Loucy (cell line): ENCODE measurements around the gene ATAD3B.

Experiments used
- H2AFZ ChIP-seq: fragments of 200-600 bp; sonication (generic); 2 replicates; pipeline ENCODE4 v1.6.0; 2016; ENCODE audit warnings: antibody characterized with exemption, mild to moderate bottlenecking, low read length, moderate library complexity
- H3F3A ChIP-seq: fragments of 200-600 bp; 2 replicates; pipeline ENCODE4 v1.6.0; 2016; ENCODE audit warnings: antibody characterized with exemption, low read depth, mild to moderate bottlenecking
- H3K27me3 ChIP-seq: fragments of 200-600 bp; sonication (generic); 2 replicates; pipeline ENCODE4 v1.6.1; 2014; ENCODE audit warnings: low read length, mild to moderate bottlenecking; ENCODE audit not compliant: insufficient read depth, poor library complexity, severe bottlenecking
- H3K36me3 ChIP-seq: fragments of 200-600 bp; sonication (generic); 2 replicates; pipeline ENCODE4 v1.6.1; 2016; ENCODE audit warnings: low read length; ENCODE audit not compliant: insufficient read depth
- H3K4me1 ChIP-seq: fragments of 200-600 bp; sonication (generic); 2 replicates; pipeline ENCODE4 v1.5.1; 2014; ENCODE audit warnings: low read length, mild to moderate bottlenecking; ENCODE audit not compliant: insufficient read depth, poor library complexity, severe bottlenecking
- H3K4me2 ChIP-seq: fragments of 200-600 bp; sonication (generic); 2 replicates; pipeline ENCODE4 v1.6.0; 2014; ENCODE audit warnings: antibody characterized with exemption, low read length, low read depth, mild to moderate bottlenecking; ENCODE audit not compliant: poor library complexity, severe bottlenecking
- H3K4me3 ChIP-seq: fragments of 200-600 bp; sonication (generic); 2 replicates; pipeline ENCODE4 v1.5.1; 2014; ENCODE audit warnings: low read length, mild to moderate bottlenecking, mixed read lengths; ENCODE audit not compliant: poor library complexity, severe bottlenecking
- H3K79me2 ChIP-seq: fragments of 200-600 bp; sonication (generic); 2 replicates; pipeline ENCODE4 v1.6.1; 2014; ENCODE audit warnings: low read length; ENCODE audit not compliant: insufficient read depth
- H3K9ac ChIP-seq: fragments of 200-600 bp; sonication (generic); 2 replicates; pipeline ENCODE4 v1.6.0; 2014; ENCODE audit warnings: mild to moderate bottlenecking, low read depth, low read length, moderate library complexity; ENCODE audit not compliant: poor library complexity, severe bottlenecking
- H3K9me2 ChIP-seq: fragments of 200-600 bp; sonication (generic); replicated peaks from 2 replicates; pipeline ENCODE4 v1.6.1; 2016; ENCODE audit warnings: low read depth, low read length, mixed read lengths
- H3K9me3 ChIP-seq: fragments of 200-600 bp; sonication (generic); 2 replicates; pipeline ENCODE4 v1.6.1; 2014; ENCODE audit warnings: mild to moderate bottlenecking, antibody characterized with exemption, low read length, low read depth; ENCODE audit not compliant: insufficient read depth
- H4K20me1 ChIP-seq: fragments of 200-600 bp; sonication (generic); 2 replicates; pipeline ENCODE4 v1.6.0; 2014; ENCODE audit warnings: antibody characterized with exemption, low read length, mild to moderate bottlenecking; ENCODE audit not compliant: insufficient read depth, poor library complexity, severe bottlenecking
- EZH2phosphoT487 ChIP-seq: fragments of 200-600 bp; IDR thresholded peaks from 2 replicates; pipeline ENCODE4 v1.6.1; 2018; ENCODE audit warnings: antibody characterized with exemption, mild to moderate bottlenecking, moderate library complexity, borderline replicate concordance
- TF ChIP-seq, protein P1 (sequence below): fragments of 200-600 bp; sonication (generic); conservative IDR thresholded peaks from 2 replicates; pipeline ENCODE4 v1.5.1; 2014; ENCODE audit warnings: mild to moderate bottlenecking, antibody characterized with exemption, low read length

The ATAD3B gene

DNA sequence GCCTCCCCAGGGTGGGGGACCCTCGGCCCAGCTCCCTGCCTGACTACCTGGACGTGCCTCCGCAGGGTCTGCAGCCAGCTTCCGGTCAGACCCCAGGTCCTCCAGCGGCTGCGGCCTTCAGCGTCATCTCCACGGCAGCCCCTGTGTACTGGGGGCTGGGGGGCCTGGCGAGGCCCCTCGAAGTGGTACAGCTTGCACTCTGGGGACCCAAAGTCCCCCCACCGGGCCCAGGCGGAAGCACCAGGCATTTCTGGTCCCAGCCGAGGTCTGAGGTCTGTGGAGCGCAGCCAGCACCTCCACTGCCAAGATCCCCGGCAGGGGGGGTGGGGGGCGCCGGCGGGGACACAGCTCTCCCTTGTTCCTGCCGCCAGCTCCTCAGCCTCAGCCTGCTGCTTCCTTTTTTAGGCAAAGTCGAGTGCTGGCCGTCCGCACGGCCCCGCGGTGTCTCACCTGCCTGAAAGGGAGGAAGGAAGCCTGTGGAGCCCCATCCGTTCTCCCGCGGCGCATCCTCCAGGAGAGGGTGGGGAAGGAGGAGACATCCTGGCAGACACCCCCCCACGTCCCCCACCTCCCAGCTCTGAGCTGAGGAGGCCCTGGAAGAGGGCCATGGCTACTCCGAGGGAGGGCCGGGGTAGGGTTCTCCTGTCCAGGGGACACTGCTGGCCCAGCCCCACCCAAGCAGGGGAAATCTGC is 37.3 kb upstream of the ATAD3B start:
- H3K27me3 ChIP-seq: no peaks in the 10 kb centered on the region
- no peaks in the 10 kb centered on the region for H3K9me3 ChIP-seq
- H2AFZ ChIP-seq: no peak overlapping the region
- H3K36me3 ChIP-seq: no peaks in the 10 kb centered on the region
- peaks cover 21% of the 10 kb centered on the region for H3K4me1 ChIP-seq
- no peak overlapping the region for H3K4me2 ChIP-seq
- TF ChIP-seq, protein P1, sequence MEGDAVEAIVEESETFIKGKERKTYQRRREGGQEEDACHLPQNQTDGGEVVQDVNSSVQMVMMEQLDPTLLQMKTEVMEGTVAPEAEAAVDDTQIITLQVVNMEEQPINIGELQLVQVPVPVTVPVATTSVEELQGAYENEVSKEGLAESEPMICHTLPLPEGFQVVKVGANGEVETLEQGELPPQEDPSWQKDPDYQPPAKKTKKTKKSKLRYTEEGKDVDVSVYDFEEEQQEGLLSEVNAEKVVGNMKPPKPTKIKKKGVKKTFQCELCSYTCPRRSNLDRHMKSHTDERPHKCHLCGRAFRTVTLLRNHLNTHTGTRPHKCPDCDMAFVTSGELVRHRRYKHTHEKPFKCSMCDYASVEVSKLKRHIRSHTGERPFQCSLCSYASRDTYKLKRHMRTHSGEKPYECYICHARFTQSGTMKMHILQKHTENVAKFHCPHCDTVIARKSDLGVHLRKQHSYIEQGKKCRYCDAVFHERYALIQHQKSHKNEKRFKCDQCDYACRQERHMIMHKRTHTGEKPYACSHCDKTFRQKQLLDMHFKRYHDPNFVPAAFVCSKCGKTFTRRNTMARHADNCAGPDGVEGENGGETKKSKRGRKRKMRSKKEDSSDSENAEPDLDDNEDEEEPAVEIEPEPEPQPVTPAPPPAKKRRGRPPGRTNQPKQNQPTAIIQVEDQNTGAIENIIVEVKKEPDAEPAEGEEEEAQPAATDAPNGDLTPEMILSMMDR: no peak
- no peak for TF ChIP-seq EZH2phosphoT487
- H3K9ac ChIP-seq: no peak overlapping the region
- no peak overlapping the region for H3K4me3 ChIP-seq
- no peaks in the 10 kb centered on the region for H3F3A ChIP-seq
- no peaks in the 10 kb centered on the region for H3K9me2 ChIP-seq
- H3K79me2 ChIP-seq: no peaks in the 10 kb centered on the region
- no peaks in the 10 kb centered on the region for H4K20me1 ChIP-seq

DNA sequence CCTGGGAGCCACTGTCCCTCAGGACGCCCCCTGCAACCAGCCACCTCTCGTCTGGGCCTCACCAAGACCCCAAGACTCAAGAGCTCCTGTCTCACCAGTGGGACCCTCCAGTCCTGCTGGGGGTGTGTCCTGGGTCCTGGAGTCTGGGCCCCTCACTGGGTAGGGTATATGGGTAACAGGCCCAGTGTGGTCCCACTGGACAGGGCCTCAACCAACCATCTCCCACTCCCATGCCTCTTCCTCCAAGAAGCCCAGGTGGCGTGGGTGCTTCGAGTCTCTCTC is 36.8 kb upstream of the ATAD3B start:
- no peaks in the 10 kb centered on the region for H3K9me3 ChIP-seq
- H3K4me1 ChIP-seq: peaks cover 21% of the 10 kb centered on the region
- H3F3A ChIP-seq: no peaks in the 10 kb centered on the region
- no peak overlapping the region for H3K4me2 ChIP-seq
- no peaks in the 10 kb centered on the region for H4K20me1 ChIP-seq
- H3K79me2 ChIP-seq: no peaks in the 10 kb centered on the region
- no peaks in the 10 kb centered on the region for H3K9me2 ChIP-seq
- no peak overlapping the region for H3K4me3 ChIP-seq
- no peaks in the 10 kb centered on the region for H3K36me3 ChIP-seq
- H3K27me3 ChIP-seq: no peaks in the 10 kb centered on the region
- TF ChIP-seq, protein P1: no peak
- TF ChIP-seq EZH2phosphoT487: no peak
- H2AFZ ChIP-seq: no peak overlapping the region
- H3K9ac ChIP-seq: no peak overlapping the region

DNA sequence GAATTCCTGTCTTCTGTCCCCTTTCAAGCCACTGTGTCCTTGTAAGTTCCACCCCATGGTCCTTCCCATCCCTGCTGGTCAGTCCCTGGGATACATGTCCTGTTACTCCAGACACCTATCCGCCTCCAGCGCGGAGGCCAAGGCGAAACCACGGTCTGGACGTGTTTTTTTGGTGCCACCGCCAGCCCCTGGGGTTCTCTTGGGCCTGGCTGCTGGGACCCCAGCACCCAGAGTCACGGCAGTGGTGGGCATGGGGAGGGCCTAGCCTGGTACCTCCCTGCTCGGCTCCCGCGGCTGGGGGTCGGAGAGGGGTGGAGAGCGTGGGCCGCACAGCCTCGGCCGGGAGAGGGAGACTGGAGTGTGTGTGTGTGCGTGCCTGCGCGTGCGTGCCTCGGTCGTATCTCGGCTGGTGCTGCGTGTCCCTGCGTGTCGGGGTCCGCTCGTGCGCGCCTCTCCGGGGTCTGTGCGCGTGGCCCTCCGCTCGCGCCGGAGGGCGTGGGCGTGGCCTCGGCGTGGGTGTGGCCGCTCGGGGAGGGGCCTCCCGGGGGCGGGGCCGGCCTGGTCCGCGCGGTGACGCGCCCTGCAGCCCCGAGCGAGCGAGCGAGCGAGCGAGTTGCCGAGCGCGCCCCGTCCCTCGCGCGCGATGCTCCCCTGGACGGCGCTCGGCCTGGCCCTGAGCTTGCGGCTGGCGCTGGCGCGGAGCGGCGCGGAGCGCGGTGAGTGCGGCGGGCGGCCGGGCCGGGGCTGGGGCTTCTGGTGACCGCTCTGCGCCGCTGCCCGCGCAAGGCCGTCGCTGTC is 36.3 kb upstream of the ATAD3B start, which contains the start of gene VWA1:
Gene VWA1 (plus strand): TSS at position 585 of the 798 bp plus-strand sequence. CDS start 59 bp downstream, at position 644.
- Histone ChIP-seq H4K20me1 (no peaks in the 10 kb centered on the region), H2AFZ (no peak within 1 kb of the TSS), H3K4me1 (peaks cover 21% of the 10 kb centered on the region), H3K4me3 (no peak within 1 kb of the TSS), H3K9me2 (no peaks in the 10 kb centered on the region), H3K36me3 (no peaks in the 10 kb centered on the region), H3K4me2 (no peak within 1 kb of the TSS), H3F3A (no peaks in the 10 kb centered on the region), H3K9me3 (no peaks in the 10 kb centered on the region), H3K27me3 (no peaks in the 10 kb centered on the region), H3K79me2 (no peaks in the 10 kb centered on the region), H3K9ac (no peak within 1 kb of the TSS)
- TF ChIP-seq, protein P1: no peak
- TF ChIP-seq EZH2phosphoT487: no peak
